Stimulated activated effector memory CD8-positive, alpha-beta T cell treated with anti-CD3 and anti-CD28 coated beads, Interleukin-12 subunit alpha, Interleukin-12 subunit beta, amount 100 ng/mL, for 72 hours (primary cell): ENCODE results near the gene CCDC28A.

ENCODE experiments used
- ATAC-seq: fragments of 150-1000 bp; cut with Tn5 transposase; 2 replicates; pipeline ENCODE4 v1.10.0; 2021
- DNase-seq, 2 donors: peaks; one replicate each; pipeline ENCODE4 v3.0.0; 2021 to 2022; ENCODE audit warnings: low spot score in 2 of 2
- H3K27ac Mint-ChIP-seq: one replicate; pipeline ENCODE4 v1.8.0; 2022; ENCODE audit warnings: mild to moderate bottlenecking, mixed read lengths
- H3K36me3 Mint-ChIP-seq: one replicate; pipeline ENCODE4 v1.8.0; 2022; ENCODE audit warnings: mild to moderate bottlenecking, mixed read lengths
- H3K4me1 Mint-ChIP-seq: one replicate; pipeline ENCODE4 v1.8.0; 2022; ENCODE audit warnings: mixed read lengths
- H3K4me3 Mint-ChIP-seq: one replicate; pipeline ENCODE4 v1.8.0; 2022; ENCODE audit warnings: mild to moderate bottlenecking, mixed read lengths
- H3K9me3 Mint-ChIP-seq: one replicate; pipeline ENCODE4 v1.8.0; 2022; ENCODE audit warnings: mixed read lengths

The CCDC28A gene

GRCh38 chr6:138776659-138777058, 3.1 kb downstream of the CCDC28A start:
- H3K27ac Mint-ChIP-seq: no peak overlapping the region
- no peak for ATAC-seq
- no peak overlapping the region for H3K4me3 Mint-ChIP-seq
- H3K36me3 Mint-ChIP-seq: peaks cover 60% of the 10 kb centered on the region
- H3K9me3 Mint-ChIP-seq: no peaks in the 10 kb centered on the region
- peaks cover 7% of the 10 kb centered on the region for H3K4me1 Mint-ChIP-seq
- DNase-seq: no peak

- Mint-ChIP-seq H3K36me3 (peaks cover 70% of the 10 kb centered on the region), H3K27ac (no peak overlapping the region), H3K4me1 (peaks cover 7% of the 10 kb centered on the region), H3K9me3 (no peaks in the 10 kb centered on the region), H3K4me3 (no peak overlapping the region)
- DNase-seq (no peak), ATAC-seq (no peak)
Measured at GRCh38 chr6:138778331-138778730, 4.8 kb downstream of the CCDC28A start.

GRCh38 chr6:138782243-138782642, 8.7 kb downstream of the CCDC28A start:
- no peak overlapping the region for H3K27ac Mint-ChIP-seq
- no peak for DNase-seq
- peaks cover 79% of the 10 kb centered on the region for H3K36me3 Mint-ChIP-seq

GRCh38 chr6:138785079-138785478, 11.5 kb downstream of the CCDC28A start:
- no peaks in the 10 kb centered on the region for H3K4me1 Mint-ChIP-seq
- no peak for ATAC-seq
- H3K36me3 Mint-ChIP-seq: peaks cover 91% of the 10 kb centered on the region
- H3K27ac Mint-ChIP-seq: no peak overlapping the region
- no peak overlapping the region for H3K4me3 Mint-ChIP-seq
- DNase-seq: no peak
- no peaks in the 10 kb centered on the region for H3K9me3 Mint-ChIP-seq

More at GRCh38 chr6:138782243-138782642, 8.7 kb downstream of the CCDC28A start:
- Mint-ChIP-seq H3K4me1 (no peaks in the 10 kb centered on the region), H3K9me3 (no peaks in the 10 kb centered on the region), H3K4me3 (no peak overlapping the region)
- ATAC-seq: no peak

GRCh38 chr6:138785980-138786379, 12.4 kb downstream of the CCDC28A start:
- Mint-ChIP-seq H3K27ac (no peak overlapping the region), H3K4me3 (no peak overlapping the region), H3K4me1 (no peaks in the 10 kb centered on the region), H3K9me3 (no peaks in the 10 kb centered on the region), H3K36me3 (peaks cover 82% of the 10 kb centered on the region)
- DNase-seq: no peak
- ATAC-seq: no peak

- ATAC-seq (peak; percentile 55), DNase-seq (no peak)
- peaks cover 81% of the 10 kb centered on the region for H3K36me3 Mint-ChIP-seq
- peak overlapping the region; percentile 73 for H3K27ac Mint-ChIP-seq
- no peaks in the 10 kb centered on the region for H3K9me3 Mint-ChIP-seq
- H3K4me1 Mint-ChIP-seq: no peaks in the 10 kb centered on the region
- H3K4me3 Mint-ChIP-seq: no peak overlapping the region
Measured at GRCh38 chr6:138787138-138787537, 13.6 kb downstream of the CCDC28A start.

GRCh38 chr6:138795809-138796603, 22.4 kb downstream of the CCDC28A start, which contains the start of gene ECT2L:
ECT2L (plus strand) TSS chr6:138796087; CDS start chr6:138813275, 17,188 bp downstream.
- peak; percentile 70 for ATAC-seq
- peak within 1 kb of the TSS; percentile 34 for H3K4me3 Mint-ChIP-seq
- H3K4me1 Mint-ChIP-seq: no peaks in the 10 kb centered on the region
- H3K36me3 Mint-ChIP-seq: peaks cover 25% of the 10 kb centered on the region
- no peak for DNase-seq
- no peak within 1 kb of the TSS for H3K27ac Mint-ChIP-seq
- no peaks in the 10 kb centered on the region for H3K9me3 Mint-ChIP-seq

GRCh38 chr6:138796771-138797170, 23.2 kb downstream of the CCDC28A start:
- peaks cover 18% of the 10 kb centered on the region for H3K36me3 Mint-ChIP-seq
- H3K9me3 Mint-ChIP-seq: no peaks in the 10 kb centered on the region
- DNase-seq: no peak
- H3K4me1 Mint-ChIP-seq: no peaks in the 10 kb centered on the region
- H3K27ac Mint-ChIP-seq: no peak overlapping the region
- ATAC-seq: no peak
- H3K4me3 Mint-ChIP-seq: no peak overlapping the region

- H3K4me3 Mint-ChIP-seq: no peak overlapping the region
- H3K4me1 Mint-ChIP-seq: no peaks in the 10 kb centered on the region
- no peak for ATAC-seq
- peaks cover 7% of the 10 kb centered on the region for H3K36me3 Mint-ChIP-seq
- H3K27ac Mint-ChIP-seq: no peak overlapping the region
- no peaks in the 10 kb centered on the region for H3K9me3 Mint-ChIP-seq
- DNase-seq: no peak
Measured at GRCh38 chr6:138797806-138798446, 24.4 kb downstream of the CCDC28A start.

- no peaks in the 10 kb centered on the region for H3K4me1 Mint-ChIP-seq
Measured at GRCh38 chr6:138800377-138801150, 27.0 kb downstream of the CCDC28A start.

GRCh38 chr6:138803331-138803730, 29.8 kb downstream of the CCDC28A start:
- no peak overlapping the region for H3K4me3 Mint-ChIP-seq
- no peaks in the 10 kb centered on the region for H3K4me1 Mint-ChIP-seq
- no peak for ATAC-seq
- DNase-seq: no peak
- H3K9me3 Mint-ChIP-seq: no peaks in the 10 kb centered on the region
- no peak overlapping the region for H3K27ac Mint-ChIP-seq
- no peaks in the 10 kb centered on the region for H3K36me3 Mint-ChIP-seq

More at GRCh38 chr6:138800377-138801150, 27.0 kb downstream of the CCDC28A start:
- no peak overlapping the region for H3K27ac Mint-ChIP-seq
- DNase-seq (no peak), ATAC-seq (no peak)
- no peaks in the 10 kb centered on the region for H3K9me3 Mint-ChIP-seq
- H3K4me3 Mint-ChIP-seq: no peak overlapping the region
- no peaks in the 10 kb centered on the region for H3K36me3 Mint-ChIP-seq

- H3K36me3 Mint-ChIP-seq: no peaks in the 10 kb centered on the region
- no peaks in the 10 kb centered on the region for H3K9me3 Mint-ChIP-seq
- DNase-seq (no peak), ATAC-seq (no peak)
- no peak overlapping the region for H3K27ac Mint-ChIP-seq
- H3K4me3 Mint-ChIP-seq: no peak overlapping the region
- H3K4me1 Mint-ChIP-seq: no peaks in the 10 kb centered on the region
Measured at GRCh38 chr6:138803861-138804260, 30.3 kb downstream of the CCDC28A start.

GRCh38 chr6:138805016-138805765, 31.6 kb downstream of the CCDC28A start:
- Mint-ChIP-seq H3K9me3 (no peaks in the 10 kb centered on the region), H3K4me3 (no peak overlapping the region), H3K36me3 (no peaks in the 10 kb centered on the region), H3K4me1 (no peaks in the 10 kb centered on the region), H3K27ac (no peak overlapping the region)
- ATAC-seq (no peak), DNase-seq (no peak)

GRCh38 chr6:138806889-138807288, 33.3 kb downstream of the CCDC28A start:
- no peak overlapping the region for H3K27ac Mint-ChIP-seq
- H3K4me1 Mint-ChIP-seq: no peaks in the 10 kb centered on the region
- H3K36me3 Mint-ChIP-seq: no peaks in the 10 kb centered on the region
- ATAC-seq (no peak), DNase-seq (no peak)
- H3K9me3 Mint-ChIP-seq: no peaks in the 10 kb centered on the region
- H3K4me3 Mint-ChIP-seq: no peak overlapping the region

GRCh38 chr6:138809677-138810076, 36.1 kb downstream of the CCDC28A start:
- DNase-seq (no peak), ATAC-seq (no peak)
- Mint-ChIP-seq H3K4me3 (no peak overlapping the region), H3K9me3 (no peaks in the 10 kb centered on the region), H3K27ac (no peak overlapping the region), H3K36me3 (no peaks in the 10 kb centered on the region), H3K4me1 (no peaks in the 10 kb centered on the region)
